NCI-H146 (cell line): ENCODE results near the gene ILKAP.
A peak's percentile ranks its signal among the peaks of the same experiment; 100 is the strongest.

Experiments
- DNase-seq: peaks from one replicate; lab custom pipeline; 2025; lab: John Stamatoyannopoulos, UW

ILKAP gene

GRCh38 chr2:238149841-238150572, 53.5 kb downstream of the ILKAP start:
- DNase-seq: peak; percentile 29

GRCh38 chr2:238148981-238149380, 54.5 kb downstream of the ILKAP start:
- no peak for DNase-seq

GRCh38 chr2:238146884-238147544, 56.5 kb downstream of the ILKAP start:
- DNase-seq: no peak

- peak; percentile 15 for DNase-seq
Measured at GRCh38 chr2:238145851-238146250, 57.6 kb downstream of the ILKAP start.

- DNase-seq: no peak
Measured at GRCh38 chr2:238145046-238145445, 58.4 kb downstream of the ILKAP start.

GRCh38 chr2:238144262-238144661, 59.2 kb downstream of the ILKAP start:
- DNase-seq: no peak

- DNase-seq: no peak
Measured at GRCh38 chr2:238143239-238143951, 60.1 kb downstream of the ILKAP start.

GRCh38 chr2:238142382-238143205, 60.9 kb downstream of the ILKAP start:
- DNase-seq: no peak

GRCh38 chr2:238141541-238142318, 61.8 kb downstream of the ILKAP start:
- no peak for DNase-seq

- DNase-seq: no peak
Measured at GRCh38 chr2:238140721-238141540, 62.6 kb downstream of the ILKAP start.

- DNase-seq: no peak
Measured at GRCh38 chr2:238140040-238140439, 63.5 kb downstream of the ILKAP start.

- no peak for DNase-seq
Measured at GRCh38 chr2:238139196-238140039, 64.1 kb downstream of the ILKAP start.

GRCh38 chr2:238138331-238139195, 64.9 kb downstream of the ILKAP start, which contains the start of gene KLHL30:
Gene KLHL30, plus strand, starts transcription at chr2:238138668. Its CDS starts 2,087 bp downstream, at chr2:238140755.
- DNase-seq: no peak

GRCh38 chr2:238137885-238138284, 65.6 kb downstream of the ILKAP start:
- no peak for DNase-seq

- DNase-seq: no peak
Measured at GRCh38 chr2:238136820-238137537, 66.5 kb downstream of the ILKAP start.

GRCh38 chr2:238135601-238136150, 67.8 kb downstream of the ILKAP start:
- no peak for DNase-seq

- DNase-seq: no peak
Measured at GRCh38 chr2:238134393-238134785, 69.1 kb downstream of the ILKAP start.
